Retina (tissue), 1 donor: ENCODE data around the gene CASQ1.

Source experiments
- DNase-seq: peaks from one replicate; pipeline ENCODE4 v3.0.0-alpha.2; 2016

Gene CASQ1

GRCh38 chr1:160206421-160207117 lies 16.2 kb downstream of the CASQ1 start:
- peak; percentile 49 for DNase-seq

GRCh38 chr1:160207118-160207650 lies 16.8 kb downstream of the CASQ1 start:
- DNase-seq, result no peak

- no peak for DNase-seq
These were observed 17.6 kb downstream of the CASQ1 start for GRCh38 chr1:160207771-160208556.

GRCh38 chr1:160208557-160209320 lies 18.4 kb downstream of the CASQ1 start:
- no peak for DNase-seq

GRCh38 chr1:160209321-160210046 lies 19.1 kb downstream of the CASQ1 start:
- DNase-seq, result peak; percentile 92

- DNase-seq, result no peak
These were observed 20.2 kb downstream of the CASQ1 start for GRCh38 chr1:160210561-160210960.

- DNase-seq, result peak; percentile 87
These were observed 20.8 kb downstream of the CASQ1 start for GRCh38 chr1:160211046-160211790.

- no peak for DNase-seq
These were observed 24.2 kb downstream of the CASQ1 start for GRCh38 chr1:160214481-160215140.

- no peak for DNase-seq
These were observed 25.9 kb downstream of the CASQ1 start for GRCh38 chr1:160216301-160216700.

GRCh38 chr1:160217481-160218051 lies 27.2 kb downstream of the CASQ1 start:
- DNase-seq, result no peak

GRCh38 chr1:160219062-160219929 lies 28.9 kb downstream of the CASQ1 start:
- DNase-seq, result peak; percentile 75

GRCh38 chr1:160220301-160220700 lies 29.9 kb downstream of the CASQ1 start:
- no peak for DNase-seq

- DNase-seq, result no peak
These were observed 30.7 kb downstream of the CASQ1 start for GRCh38 chr1:160221089-160221488.

- DNase-seq, result no peak
These were observed 32.2 kb downstream of the CASQ1 start for GRCh38 chr1:160222546-160222945.

- no peak for DNase-seq
These were observed 34.2 kb downstream of the CASQ1 start for GRCh38 chr1:160224606-160225005.

- no peak for DNase-seq
These were observed 35.0 kb downstream of the CASQ1 start for GRCh38 chr1:160225345-160225744.

GRCh38 chr1:160226623-160227022 lies 36.2 kb downstream of the CASQ1 start:
- DNase-seq, result no peak

- no peak for DNase-seq
These were observed 36.7 kb downstream of the CASQ1 start for GRCh38 chr1:160227034-160227433.

- DNase-seq, result no peak
These were observed 37.2 kb downstream of the CASQ1 start for GRCh38 chr1:160227561-160227960.

- no peak for DNase-seq
These were observed 38.1 kb downstream of the CASQ1 start for GRCh38 chr1:160228431-160228830.
